Adrenal gland (tissue), 5 donors: ENCODE measurements around the gene LLGL2.

ENCODE experiments used
- POLR2A ChIP-seq, 2 donors: fragments of 450-650 bp; IDR thresholded peaks; one replicate each; pipeline ENCODE4 v1.6.1; 2017; ENCODE audit warnings: antibody characterized with exemption in 2 of 2, mild to moderate bottlenecking in 2 of 2, moderate library complexity in 1 of 2
- TF ChIP-seq, protein P1 (sequence below), 6 experiments: fragments of 450-650 bp in 4 of 6; fragments of 200-600 bp in 2 of 6; sonication (generic) in 1 of 6; IDR thresholded peaks; 1 replicate in 5 of 6; 2 replicates in 1 of 6; pipeline versions ENCODE4 v1.5.1 to v1.8.0; 2016 to 2021; ENCODE audit warnings: antibody characterized with exemption in 6 of 6, mild to moderate bottlenecking in 2 of 6, moderate library complexity in 1 of 6
- donor health status: DM: no; HTN: no; CAD: no.

DNA sequence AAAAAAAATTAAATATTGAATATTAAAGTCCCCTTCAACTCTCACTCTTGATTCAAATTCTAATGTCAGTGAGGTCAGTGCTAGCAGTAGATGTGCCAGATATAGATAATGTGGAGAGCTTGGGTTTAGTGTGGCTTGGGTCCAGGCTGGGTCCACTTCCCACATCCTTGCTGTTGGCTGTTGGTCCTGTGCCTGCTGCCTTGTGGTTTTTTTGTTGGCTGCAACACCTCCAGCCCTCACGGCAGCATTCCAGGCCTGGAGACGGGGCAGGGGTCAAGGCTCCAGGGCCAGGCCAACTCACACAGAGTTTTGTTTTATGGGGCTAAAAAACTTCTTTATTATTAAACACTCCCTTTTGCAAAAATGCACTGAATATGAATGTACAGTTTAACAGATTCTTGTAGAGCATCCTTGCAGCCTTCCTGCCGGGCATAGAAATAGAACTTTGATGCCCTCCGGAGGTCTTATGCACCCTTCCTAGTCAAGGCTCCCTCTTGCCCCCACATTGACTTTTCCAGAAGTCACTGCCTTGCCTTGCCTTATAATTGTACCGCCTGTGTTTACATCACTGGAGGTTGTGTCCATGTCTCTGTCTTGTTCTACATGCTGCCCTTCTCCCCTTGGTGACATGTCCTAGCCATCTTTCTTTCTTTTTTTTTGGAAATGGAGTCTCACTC is 36.6 kb downstream of the LLGL2 start:
- TF ChIP-seq POLR2A (IDR thresholded peaks at IDR 0.05), result no peak
- TF ChIP-seq, protein P1, sequence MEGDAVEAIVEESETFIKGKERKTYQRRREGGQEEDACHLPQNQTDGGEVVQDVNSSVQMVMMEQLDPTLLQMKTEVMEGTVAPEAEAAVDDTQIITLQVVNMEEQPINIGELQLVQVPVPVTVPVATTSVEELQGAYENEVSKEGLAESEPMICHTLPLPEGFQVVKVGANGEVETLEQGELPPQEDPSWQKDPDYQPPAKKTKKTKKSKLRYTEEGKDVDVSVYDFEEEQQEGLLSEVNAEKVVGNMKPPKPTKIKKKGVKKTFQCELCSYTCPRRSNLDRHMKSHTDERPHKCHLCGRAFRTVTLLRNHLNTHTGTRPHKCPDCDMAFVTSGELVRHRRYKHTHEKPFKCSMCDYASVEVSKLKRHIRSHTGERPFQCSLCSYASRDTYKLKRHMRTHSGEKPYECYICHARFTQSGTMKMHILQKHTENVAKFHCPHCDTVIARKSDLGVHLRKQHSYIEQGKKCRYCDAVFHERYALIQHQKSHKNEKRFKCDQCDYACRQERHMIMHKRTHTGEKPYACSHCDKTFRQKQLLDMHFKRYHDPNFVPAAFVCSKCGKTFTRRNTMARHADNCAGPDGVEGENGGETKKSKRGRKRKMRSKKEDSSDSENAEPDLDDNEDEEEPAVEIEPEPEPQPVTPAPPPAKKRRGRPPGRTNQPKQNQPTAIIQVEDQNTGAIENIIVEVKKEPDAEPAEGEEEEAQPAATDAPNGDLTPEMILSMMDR (IDR thresholded peaks at IDR 0.05), result no peak
